GM12878 (cell line): Measurements from ENCODE around the gene POLD1. TPM values are rescaled to one million over a fixed set of nuclear protein-coding genes. Genes with fewer than 3 reads are reported as not detected.

Source experiments
- BACH1 ChIP-seq: fragments of 450-650 bp; IDR thresholded peaks from 2 replicates; pipeline ENCODE4 v1.6.1; 2017; ENCODE audit warnings: mild to moderate bottlenecking, borderline replicate concordance
- BCL11A ChIP-seq: IDR thresholded peaks from 2 replicates; pipeline ENCODE4 v1.6.1; 2011; ENCODE audit warnings: low read depth, low read length
- BCL3 ChIP-seq: IDR thresholded peaks from 2 replicates; pipeline ENCODE4 v1.6.1; 2011; ENCODE audit warnings: borderline replicate concordance, low read depth, mild to moderate bottlenecking, moderate library complexity, low read length; ENCODE audit not compliant: insufficient read depth, poor library complexity, severe bottlenecking
- CHD2 ChIP-seq: IDR thresholded peaks from 2 replicates; pipeline ENCODE4 v1.6.1; 2011; ENCODE audit warnings: low read depth, low read length, improper control_type of control experiment, borderline replicate concordance
- CREM ChIP-seq: IDR thresholded peaks from 2 replicates; pipeline ENCODE4 v1.6.1; 2014; ENCODE audit warnings: antibody characterized with exemption, low read depth
- EED ChIP-seq: sonication (generic); IDR thresholded peaks from 2 replicates; pipeline ENCODE4 v1.6.1; 2016; ENCODE audit warnings: antibody characterized with exemption, low read depth
- HDAC6 ChIP-seq: fragments of 200-600 bp; sonication (generic); IDR thresholded peaks from one replicate; pipeline ENCODE4 v1.8.0; 2017; ENCODE audit warnings: antibody characterized with exemption; ENCODE audit not compliant: unreplicated experiment
- IRF5 ChIP-seq: fragments of 450-650 bp; IDR thresholded peaks from 2 replicates; pipeline ENCODE4 v1.6.1; 2017; ENCODE audit warnings: borderline replicate concordance
- KDM1A ChIP-seq: fragments of 200-600 bp; sonication (generic); IDR thresholded peaks from 2 replicates; pipeline ENCODE4 v1.6.1; 2016; ENCODE audit warnings: borderline replicate concordance
- MEF2A ChIP-seq: IDR thresholded peaks from 2 replicates; pipeline ENCODE4 v1.6.1; 2011; ENCODE audit warnings: low read depth, mild to moderate bottlenecking, low read length, moderate library complexity; ENCODE audit not compliant: insufficient read depth
- MEF2B ChIP-seq: fragments of 450-650 bp; IDR thresholded peaks from 2 replicates; pipeline ENCODE4 v1.6.1; 2018; ENCODE audit warnings: mild to moderate bottlenecking, moderate library complexity; ENCODE audit not compliant: partially characterized antibody, poor library complexity, severe bottlenecking
- MXI1 ChIP-seq: fragments of 150-350 bp; IDR thresholded peaks from 2 replicates; pipeline ENCODE4 v1.6.1; 2011; ENCODE audit warnings: low read depth, mild to moderate bottlenecking, inconsistent platforms, low read length, improper control_type of control experiment
- NFIC ChIP-seq: IDR thresholded peaks from 2 replicates; pipeline ENCODE4 v1.6.1; 2012; ENCODE audit warnings: low read depth, mild to moderate bottlenecking, inconsistent platforms, low read length, moderate library complexity
- NRF1 ChIP-seq: conservative IDR thresholded peaks from 2 replicates; pipeline ENCODE4 v1.6.1; 2011; ENCODE audit warnings: mild to moderate bottlenecking, low read depth, low read length, improper control_type of control experiment
- RAD21 ChIP-seq: IDR thresholded peaks from 2 replicates; pipeline ENCODE4 v1.6.1; 2011; ENCODE audit warnings: mild to moderate bottlenecking, low read depth, low read length, moderate library complexity; ENCODE audit not compliant: insufficient read depth
- RELB ChIP-seq: fragments of 450-650 bp; IDR thresholded peaks from 2 replicates; pipeline ENCODE4 v1.6.1; 2017; ENCODE audit warnings: low read depth, mild to moderate bottlenecking, moderate library complexity
- REST ChIP-seq: IDR thresholded peaks from 2 replicates; pipeline ENCODE4 v1.6.1; 2012; ENCODE audit warnings: mild to moderate bottlenecking, low read depth, low read length
- SMAD1 ChIP-seq: fragments of 450-650 bp; IDR thresholded peaks from 2 replicates; pipeline ENCODE4 v1.6.1; 2018; ENCODE audit warnings: mild to moderate bottlenecking, low read depth; ENCODE audit not compliant: partially characterized antibody
- SMAD5 ChIP-seq: IDR thresholded peaks from 2 replicates; pipeline ENCODE4 v1.6.1; 2016; ENCODE audit warnings: antibody characterized with exemption, low read depth
- SMC3 ChIP-seq: IDR thresholded peaks from 2 replicates; pipeline ENCODE4 v1.6.1; 2011; ENCODE audit warnings: low read length, improper control_type of control experiment, borderline replicate concordance
- SUZ12 ChIP-seq: fragments of 200-600 bp; sonication (generic); IDR thresholded peaks from one replicate; pipeline ENCODE4 v1.6.1; 2018; ENCODE audit warnings: antibody characterized with exemption, mild to moderate bottlenecking; ENCODE audit not compliant: unreplicated experiment
- TCF12 ChIP-seq: IDR thresholded peaks from 2 replicates; pipeline ENCODE4 v1.6.1; 2011; ENCODE audit warnings: low read depth, mild to moderate bottlenecking, low read length
- YY1 ChIP-seq: IDR thresholded peaks from 2 replicates; pipeline ENCODE4 v1.6.1; 2011; ENCODE audit warnings: low read depth, mild to moderate bottlenecking, low read length
- polyA plus RNA-seq, 11 experiments: library from polyadenylated mRNA; depleted of rRNA in 4 of 11; unstranded in 6 of 11; stranded (reverse) in 5 of 11; fragments of >200 nt; fragmentation: Nextera tagmentation in 4 of 11; fragmentation: Illumina TruSeq in 1 of 11; extraction: Ambion mirVana in 4 of 11; extraction: Trizol in 1 of 11; gene quantifications; 1 replicate in 1 of 11; 2 replicates in 10 of 11; pipeline versions ENCODE4 v1.2.1 to v1.2.3, GENCODE V29; 2011 to 2016; ENCODE audit warnings: inconsistent platforms in 2 of 11, missing spikeins in 2 of 11, low read depth in 1 of 11
- total RNA-seq, 4 experiments: library from RNA; depleted of rRNA in 3 of 4; stranded (reverse); fragments of >200 nt in 3 of 4; fragmentation: Illumina TruSeq in 1 of 4; extraction: Trizol in 1 of 4; gene quantifications; 2 replicates each; pipeline versions ENCODE4 v1.2.1 to v1.2.3, GENCODE V29; 2013 to 2021

The POLD1 gene
- total and polyA plus RNA-seq, 10 of the 15 experiments (the other 5 are each of a cell fraction or from before 2014, with no cell fraction given): 0.76 to 165 (median 63.4) TPM

- TF ChIP-seq MXI1 (no peak), CREM (0 out of 2 replicates have a peak, but pooled peaks have one; percentile 14), TCF12 (no peak), SUZ12 (no peak), EED (no peak), SMAD5 (no peak), RAD21 (peak; percentile 92), NFIC (no peak), BCL11A (no peak), RELB (no peak), REST (no peak), IRF5 (no peak), YY1 (peak; percentile 84), KDM1A (no peak), MEF2A (no peak), NRF1 (no peak), BACH1 (no peak; the same call in 1 of the 2 replicates), BCL3 (no peak), HDAC6 (no peak), SMC3 (peak; percentile 96), CHD2 (no peak), MEF2B (no peak), SMAD1 (no peak)
These were observed 77.1 kb downstream of the POLD1 start (continued) for GRCh38 chr19:50461066-50461875.
